SHP77 treated with DMSO at 0.1 percent for 48 hours (cell line): ENCODE measurements around the gene ATOH8.

ENCODE experiments used
- DNase-seq: peaks from one replicate; lab custom pipeline; 2025; lab: John Stamatoyannopoulos, UW

Gene ATOH8

GRCh38 chr2:85770786-85771409, 17.1 kb downstream of the ATOH8 start:
- no peak for DNase-seq

GRCh38 chr2:85771486-85771885, 17.7 kb downstream of the ATOH8 start:
- DNase-seq = no peak

- peak; percentile 93 for DNase-seq
These were observed 18.4 kb downstream of the ATOH8 start for GRCh38 chr2:85772019-85772745.

- DNase-seq = no peak
These were observed 19.2 kb downstream of the ATOH8 start for GRCh38 chr2:85772841-85773491.

GRCh38 chr2:85773692-85774091, 19.9 kb downstream of the ATOH8 start:
- DNase-seq = no peak

GRCh38 chr2:85774126-85774978, 20.6 kb downstream of the ATOH8 start:
- no peak for DNase-seq

- DNase-seq = no peak
These were observed 21.9 kb downstream of the ATOH8 start for GRCh38 chr2:85775406-85776381.

- DNase-seq = no peak
These were observed 22.9 kb downstream of the ATOH8 start for GRCh38 chr2:85776672-85777071.

- no peak for DNase-seq
These were observed 23.7 kb downstream of the ATOH8 start for GRCh38 chr2:85777441-85777861.

GRCh38 chr2:85778646-85779379, 25.0 kb downstream of the ATOH8 start:
- no peak for DNase-seq

GRCh38 chr2:85779641-85780315, 26.0 kb downstream of the ATOH8 start:
- no peak for DNase-seq

- DNase-seq = no peak
These were observed 26.7 kb downstream of the ATOH8 start for GRCh38 chr2:85780316-85781012.

GRCh38 chr2:85781013-85781332, 27.2 kb downstream of the ATOH8 start:
- DNase-seq = no peak

GRCh38 chr2:85783796-85784195, 30.0 kb downstream of the ATOH8 start:
- DNase-seq = no peak

- no peak for DNase-seq
These were observed 30.7 kb downstream of the ATOH8 start for GRCh38 chr2:85784474-85784986.

- no peak for DNase-seq
These were observed 31.4 kb downstream of the ATOH8 start for GRCh38 chr2:85785027-85785822.

- no peak for DNase-seq
These were observed 32.1 kb downstream of the ATOH8 start for GRCh38 chr2:85785871-85786270.

GRCh38 chr2:85786444-85786843, 32.7 kb downstream of the ATOH8 start:
- no peak for DNase-seq
